Hepatocyte (in vitro differentiated cells): Measurements from ENCODE around the gene FAF1. TPM values are rescaled to one million over a fixed set of nuclear protein-coding genes. Genes with fewer than 3 reads are reported as not detected.

Source experiments
- DNase-seq: peaks from one replicate; pipeline ENCODE4 v3.0.0-alpha.2; 2016; ENCODE audit warnings: low spot score
- H2AFZ ChIP-seq: fragments of 200-600 bp; sonication (generic); 2 replicates; pipeline ENCODE4 v1.6.0; 2016; ENCODE audit warnings: antibody characterized with exemption, mild to moderate bottlenecking
- H3K27ac ChIP-seq: fragments of 200-600 bp; sonication (generic); 2 replicates; pipeline ENCODE4 v1.5.1; 2016; ENCODE audit warnings: mild to moderate bottlenecking
- H3K27me3 ChIP-seq: fragments of 200-600 bp; sonication (generic); 2 replicates; pipeline ENCODE4 v1.6.1; 2016
- H3K36me3 ChIP-seq: fragments of 200-600 bp; sonication (generic); replicated peaks from 2 replicates; pipeline ENCODE4 v1.5.1; 2016; ENCODE audit warnings: low read depth; ENCODE audit not compliant: insufficient read depth
- H3K4me1 ChIP-seq: fragments of 200-600 bp; sonication (generic); 2 replicates; pipeline ENCODE4 v1.5.1; 2016; ENCODE audit warnings: mild to moderate bottlenecking, moderate library complexity; ENCODE audit not compliant: insufficient read depth
- H3K4me2 ChIP-seq: fragments of 200-600 bp; sonication (generic); 2 replicates; pipeline ENCODE4 v1.6.0; 2016
- H3K4me3 ChIP-seq: fragments of 200-600 bp; sonication (generic); 2 replicates; pipeline ENCODE4 v1.5.1; 2016; ENCODE audit warnings: mild to moderate bottlenecking
- H3K79me2 ChIP-seq: fragments of 200-600 bp; sonication (generic); 2 replicates; pipeline ENCODE4 v1.6.0; 2017; ENCODE audit warnings: mild to moderate bottlenecking
- H3K9me2 ChIP-seq: fragments of 200-600 bp; sonication (generic); replicated peaks from 2 replicates; pipeline ENCODE4 v1.6.0; 2017; ENCODE audit warnings: mild to moderate bottlenecking; ENCODE audit not compliant: insufficient read depth
- H3K9me3 ChIP-seq: fragments of 200-600 bp; sonication (generic); 2 replicates; pipeline ENCODE4 v1.5.1; 2016; ENCODE audit warnings: low read depth, mild to moderate bottlenecking
- H4K20me1 ChIP-seq: fragments of 200-600 bp; sonication (generic); 2 replicates; pipeline ENCODE4 v1.6.0; 2016; ENCODE audit warnings: mild to moderate bottlenecking; ENCODE audit not compliant: insufficient read depth, poor library complexity, severe bottlenecking
- EZH2 ChIP-seq: fragments of 200-600 bp; sonication (generic); IDR thresholded peaks from 2 replicates; pipeline ENCODE4 v1.6.1; 2016; ENCODE audit warnings: antibody characterized with exemption, mild to moderate bottlenecking, borderline replicate concordance
- EZH2phosphoT487 ChIP-seq: fragments of 200-600 bp; sonication (generic); IDR thresholded peaks from one replicate; pipeline ENCODE4 v1.6.1; 2018; ENCODE audit warnings: antibody characterized with exemption, mild to moderate bottlenecking, low read depth, moderate library complexity; ENCODE audit not compliant: unreplicated experiment, severe bottlenecking
- whole genome bisulfite sequencing: methylation state at CpG from one replicate; pipeline ENCODE4 v1.1.6; 2016; ENCODE audit warnings: low lambda C conversion rate; ENCODE audit errors: missing lambda C conversion rate; 5-methylcytosine and 5-hydroxymethylcytosine counted together
- polyA plus RNA-seq: library from polyadenylated mRNA; unstranded; fragments of >200 nt; fragmentation: Nextera tagmentation; extraction: Ambion mirVana; gene quantifications from 2 replicates; pipeline ENCODE4 v1.2.1, GENCODE V29; 2016
- total RNA-seq: library from RNA; depleted of rRNA; stranded (reverse); fragments of >200 nt; gene quantifications from 2 replicates; pipeline ENCODE4 v1.2.3, GENCODE V29; 2014
- TF ChIP-seq, protein P1 (sequence below): fragments of 200-600 bp; sonication (generic); IDR thresholded peaks from 2 replicates; pipeline ENCODE4 v1.5.1; 2016; ENCODE audit warnings: antibody characterized with exemption, mild to moderate bottlenecking; ENCODE audit not compliant: poor library complexity

The FAF1 gene
- total and polyA plus RNA-seq, 2 experiments from 2014 or later, result 25.7 to 35.5 TPM

- Histone ChIP-seq H3K27me3 (peaks cover 95% of the 10 kb centered on the region), H3K79me2 (no peaks in the 10 kb centered on the region), H3K27ac (no peak overlapping the region), H2AFZ (peak overlapping the region; percentile 34), H3K4me2 (peak overlapping the region; percentile 94), H3K4me1 (peaks cover 4% of the 10 kb centered on the region), H4K20me1 (no peaks in the 10 kb centered on the region), H3K9me3 (no peaks in the 10 kb centered on the region), H3K9me2 (no peaks in the 10 kb centered on the region), H3K36me3 (no peaks in the 10 kb centered on the region), H3K4me3 (peak overlapping the region; percentile 38)
- DNase-seq, result no peak
- WGBS, result 3% methylated on average over 26 of the region's 26 CpGs
- TF ChIP-seq EZH2 (peak; percentile 48), EZH2phosphoT487 (no peak)
- TF ChIP-seq, protein P1, sequence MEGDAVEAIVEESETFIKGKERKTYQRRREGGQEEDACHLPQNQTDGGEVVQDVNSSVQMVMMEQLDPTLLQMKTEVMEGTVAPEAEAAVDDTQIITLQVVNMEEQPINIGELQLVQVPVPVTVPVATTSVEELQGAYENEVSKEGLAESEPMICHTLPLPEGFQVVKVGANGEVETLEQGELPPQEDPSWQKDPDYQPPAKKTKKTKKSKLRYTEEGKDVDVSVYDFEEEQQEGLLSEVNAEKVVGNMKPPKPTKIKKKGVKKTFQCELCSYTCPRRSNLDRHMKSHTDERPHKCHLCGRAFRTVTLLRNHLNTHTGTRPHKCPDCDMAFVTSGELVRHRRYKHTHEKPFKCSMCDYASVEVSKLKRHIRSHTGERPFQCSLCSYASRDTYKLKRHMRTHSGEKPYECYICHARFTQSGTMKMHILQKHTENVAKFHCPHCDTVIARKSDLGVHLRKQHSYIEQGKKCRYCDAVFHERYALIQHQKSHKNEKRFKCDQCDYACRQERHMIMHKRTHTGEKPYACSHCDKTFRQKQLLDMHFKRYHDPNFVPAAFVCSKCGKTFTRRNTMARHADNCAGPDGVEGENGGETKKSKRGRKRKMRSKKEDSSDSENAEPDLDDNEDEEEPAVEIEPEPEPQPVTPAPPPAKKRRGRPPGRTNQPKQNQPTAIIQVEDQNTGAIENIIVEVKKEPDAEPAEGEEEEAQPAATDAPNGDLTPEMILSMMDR, result no peak
Observed at GRCh38 chr1:50976890-50977574, 17.0 kb upstream of the FAF1 start.

DNA sequence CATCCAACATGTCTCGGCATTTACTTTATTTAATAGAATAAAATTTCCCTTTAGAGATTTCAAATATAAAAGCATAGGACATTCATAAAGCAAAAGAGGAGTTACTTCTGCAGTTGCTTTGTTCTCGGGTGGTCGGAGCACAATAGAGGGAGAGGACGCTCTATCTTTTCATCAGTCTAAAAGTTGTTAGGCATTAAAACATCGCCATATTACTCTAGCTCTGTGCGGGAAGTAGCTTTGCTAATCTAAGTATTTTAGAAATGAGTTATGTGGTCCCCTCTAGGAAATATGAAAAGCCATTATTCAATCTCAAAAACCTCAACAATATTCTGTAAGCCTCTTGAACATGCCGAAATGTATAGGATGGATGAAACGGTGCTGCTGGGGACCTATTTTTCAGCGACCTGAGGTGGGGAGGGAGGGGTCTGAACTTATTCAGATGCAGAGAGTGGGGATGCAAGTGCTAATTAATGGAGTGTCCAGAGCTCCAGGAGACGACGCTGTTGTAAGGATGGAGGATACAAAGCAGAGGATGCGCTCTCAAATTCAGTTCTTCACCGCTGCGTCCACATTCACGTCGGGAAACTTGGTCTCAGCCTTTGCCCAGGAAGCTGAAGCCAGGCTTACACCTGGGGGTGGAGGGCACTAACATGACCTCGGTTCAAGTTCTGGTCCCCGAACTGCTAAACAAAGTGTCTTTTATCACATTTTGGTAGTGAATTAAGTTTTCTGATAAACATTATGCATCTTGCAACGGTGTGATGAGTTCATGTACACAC lies 16.2 kb upstream of the FAF1 start:
- no peak for DNase-seq
- Histone ChIP-seq H2AFZ (no peak overlapping the region), H3K27ac (no peak overlapping the region), H3K4me3 (no peak overlapping the region), H3K4me1 (peaks cover 4% of the 10 kb centered on the region), H3K9me2 (no peaks in the 10 kb centered on the region), H4K20me1 (no peaks in the 10 kb centered on the region), H3K36me3 (no peaks in the 10 kb centered on the region), H3K4me2 (peak overlapping the region; percentile 94), H3K79me2 (no peaks in the 10 kb centered on the region), H3K27me3 (peaks cover 96% of the 10 kb centered on the region), H3K9me3 (no peaks in the 10 kb centered on the region)
- WGBS, result 8% methylated on average over 19 of the region's 19 CpGs
- TF ChIP-seq, protein P1, result no peak
- TF ChIP-seq EZH2phosphoT487 (peak; percentile 69), EZH2 (peak; percentile 87)

- 38% methylated on average over 1 of the region's 1 CpG for WGBS
- DNase-seq, result no peak
- Histone ChIP-seq H3K4me1 (peaks cover 7% of the 10 kb centered on the region), H4K20me1 (no peaks in the 10 kb centered on the region), H2AFZ (no peak overlapping the region), H3K4me3 (no peak overlapping the region), H3K27me3 (peaks cover 96% of the 10 kb centered on the region), H3K27ac (no peak overlapping the region), H3K79me2 (no peaks in the 10 kb centered on the region), H3K4me2 (no peak overlapping the region), H3K9me2 (no peaks in the 10 kb centered on the region), H3K9me3 (no peaks in the 10 kb centered on the region), H3K36me3 (no peaks in the 10 kb centered on the region)
- TF ChIP-seq, protein P1, result no peak
- TF ChIP-seq EZH2phosphoT487, result no peak
- no peak for TF ChIP-seq EZH2
Observed at GRCh38 chr1:50975436-50975835, 15.4 kb upstream of the FAF1 start.
